PC-3 (cell line): ENCODE data around the gene TAGAP. TPM values are rescaled to one million over a fixed set of nuclear protein-coding genes. Genes with fewer than 3 reads are reported as not detected.

Source experiments
- ATAC-seq: fragments of 200-7000 bp; cut with Tn5 transposase; 2 replicates; pipeline ENCODE4 v1.9.1; 2020; ENCODE audit warnings: mild to moderate bottlenecking, moderate library complexity
- BruUV-seq: library from RNA; stranded (reverse); fragments of 400-500 nt; replicated peaks from 2 replicates; lab custom pipeline; 2021; lab: Mats Ljungman, UMichigan
- CTCF ChIA-PET: fragments of 300-600 bp; sonication (Branson Sonifier 250); formaldehyde crosslinking; loops from one replicate; lab custom pipeline; 2022; ENCODE audit warnings: antibody characterized with exemption; lab: Charles Lee
- POLR2A ChIA-PET: fragments of 300-600 bp; sonication (Branson Sonifier 250); formaldehyde crosslinking; loops from one replicate; lab custom pipeline; 2022; ENCODE audit warnings: antibody characterized with exemption; ENCODE audit not compliant: unreplicated experiment; lab: Charles Lee
- DNase-seq: peaks from one replicate; pipeline ENCODE4 v3.0.0-alpha.2; 2015
- H2AFZ ChIP-seq: fragments of 300-600 bp; sonication (generic); 2 replicates; pipeline ENCODE4 v1.6.0; 2016; ENCODE audit warnings: antibody characterized with exemption, low read length
- H3F3A ChIP-seq: fragments of 300-600 bp; sonication (generic); one replicate; pipeline ENCODE4 v1.6.0; 2017; ENCODE audit warnings: antibody characterized with exemption, low read length, control low read depth, mild to moderate bottlenecking; ENCODE audit not compliant: unreplicated experiment
- H3K27ac ChIP-seq: fragments of 300-600 bp; sonication (generic); 2 replicates; pipeline ENCODE4 v1.5.1; 2016; ENCODE audit warnings: mild to moderate bottlenecking, low read length
- H3K27me3 ChIP-seq: fragments of 300-600 bp; sonication (generic); 2 replicates; pipeline ENCODE4 v1.6.1; 2016; ENCODE audit warnings: low read length, mixed read lengths
- H3K36me3 ChIP-seq: fragments of 300-600 bp; sonication (generic); 2 replicates; pipeline ENCODE4 v1.6.1; 2016; ENCODE audit warnings: low read depth, mixed run types, low read length, mixed read lengths
- H3K4me1 ChIP-seq: fragments of 300-600 bp; sonication (generic); 2 replicates; pipeline ENCODE4 v1.5.1; 2016; ENCODE audit warnings: low read length; ENCODE audit not compliant: insufficient read depth
- H3K4me2 ChIP-seq: fragments of 300-600 bp; sonication (generic); 2 replicates; pipeline ENCODE4 v1.6.0; 2016; ENCODE audit warnings: low read length
- H3K4me3 ChIP-seq: fragments of 300-600 bp; sonication (generic); 2 replicates; pipeline ENCODE4 v1.5.1; 2016; ENCODE audit warnings: mild to moderate bottlenecking, low read length, mixed read lengths
- H3K79me2 ChIP-seq: fragments of 300-600 bp; sonication (generic); 2 replicates; pipeline ENCODE4 v1.6.1; 2017; ENCODE audit warnings: low read length, mixed read lengths
- H3K9ac ChIP-seq: fragments of 300-600 bp; sonication (generic); 2 replicates; pipeline ENCODE4 v1.6.0; 2016; ENCODE audit warnings: mild to moderate bottlenecking, low read length
- H3K9me2 ChIP-seq: fragments of 300-600 bp; sonication (generic); replicated peaks from 2 replicates; pipeline ENCODE4 v1.6.1; 2016; ENCODE audit warnings: mixed run types, low read length, mixed read lengths
- H3K9me3 ChIP-seq: fragments of 300-600 bp; sonication (generic); 2 replicates; pipeline ENCODE4 v1.6.1; 2016; ENCODE audit warnings: low read length, mixed read lengths
- H4K20me1 ChIP-seq: fragments of 300-600 bp; sonication (generic); 2 replicates; pipeline ENCODE4 v1.6.1; 2016; ENCODE audit warnings: low read length, mixed read lengths
- CTCF ChIP-seq: fragments of 300-600 bp; sonication (generic); conservative IDR thresholded peaks from 2 replicates; pipeline ENCODE4 v1.5.1; 2017; ENCODE audit warnings: antibody characterized with exemption, low read depth, mild to moderate bottlenecking, low read length
- EZH2 ChIP-seq: fragments of 300-600 bp; sonication (generic); IDR thresholded peaks from one replicate; pipeline ENCODE4 v1.6.1; 2017; ENCODE audit warnings: antibody characterized with exemption, mild to moderate bottlenecking, low read length; ENCODE audit not compliant: unreplicated experiment
- EZH2phosphoT487 ChIP-seq: fragments of 300-600 bp; sonication (generic); IDR thresholded peaks from 2 replicates; pipeline ENCODE4 v1.6.1; 2018; ENCODE audit warnings: mild to moderate bottlenecking, antibody characterized with exemption, low read length, borderline replicate concordance
- intact Hi-C: fragments of 100-400 bp; cut with micrococcal nuclease; formaldehyde crosslinking; loops from 2 replicates; pipeline ENCODE4 v1.9.0; 2023
- total RNA-seq: library from RNA; depleted of rRNA; stranded (reverse); fragments of >200 nt; gene quantifications from 2 replicates; pipeline ENCODE4 v1.2.3, GENCODE V29; 2014

TAGAP gene
- total RNA-seq, 1 experiment from 2014 or later, result not detected

GRCh38 chr6:159063549-159063948 is 18.8 kb upstream of the TAGAP start:
- CTCF ChIA-PET, result no interaction called here
- ATAC-seq, result no peak
- H3K27me3 ChIP-seq, result peaks cover 98% of the 10 kb centered on the region

GRCh38 chr6:159062976-159063375 is 18.2 kb upstream of the TAGAP start:
- no TSS peak for BruUV-seq
- no peak overlapping the region for H2AFZ ChIP-seq
- no peaks in the 10 kb centered on the region for H3K9me3 ChIP-seq
- H3K79me2 ChIP-seq, result no peaks in the 10 kb centered on the region
- TF ChIP-seq CTCF, result no peak
- TF ChIP-seq EZH2phosphoT487, result no peak
- no peak for TF ChIP-seq EZH2
- H3K27ac ChIP-seq, result no peak overlapping the region
- no peak for DNase-seq
- H3K27me3 ChIP-seq, result peaks cover 95% of the 10 kb centered on the region
- no peaks in the 10 kb centered on the region for H3K4me1 ChIP-seq
- ChIA-PET CTCF (no interaction called here), POLR2A (no interaction called here)
- H3K36me3 ChIP-seq, result no peaks in the 10 kb centered on the region
- H3F3A ChIP-seq, result no peaks in the 10 kb centered on the region
- no peaks in the 10 kb centered on the region for H3K9me2 ChIP-seq
- no peaks in the 10 kb centered on the region for H4K20me1 ChIP-seq
- intact Hi-C loops, result no loop called here
- no peak overlapping the region for H3K4me2 ChIP-seq
- no peak for ATAC-seq
- H3K9ac ChIP-seq, result no peak overlapping the region
- no peak overlapping the region for H3K4me3 ChIP-seq

More at GRCh38 chr6:159063549-159063948, 18.8 kb upstream of the TAGAP start:
- TF ChIP-seq EZH2 (no peak), CTCF (no peak), EZH2phosphoT487 (no peak)
- Histone ChIP-seq H3K9me2 (no peaks in the 10 kb centered on the region), H3F3A (no peaks in the 10 kb centered on the region), H3K9me3 (no peaks in the 10 kb centered on the region), H3K9ac (no peak overlapping the region), H3K27ac (no peak overlapping the region), H3K36me3 (no peaks in the 10 kb centered on the region), H3K4me3 (no peak overlapping the region), H4K20me1 (no peaks in the 10 kb centered on the region), H2AFZ (no peak overlapping the region), H3K79me2 (no peaks in the 10 kb centered on the region), H3K4me2 (no peak overlapping the region), H3K4me1 (no peaks in the 10 kb centered on the region)
- BruUV-seq, result no TSS peak
- POLR2A ChIA-PET, result no interaction called here
- intact Hi-C loops, result no loop called here
- DNase-seq, result no peak

GRCh38 chr6:159062564-159062945 is 17.8 kb upstream of the TAGAP start:
- Histone ChIP-seq H3K4me1 (no peaks in the 10 kb centered on the region), H3K9me3 (no peaks in the 10 kb centered on the region), H2AFZ (no peak overlapping the region), H3K27ac (no peak overlapping the region), H3F3A (no peaks in the 10 kb centered on the region), H3K27me3 (peaks cover 95% of the 10 kb centered on the region), H4K20me1 (no peaks in the 10 kb centered on the region), H3K4me3 (no peak overlapping the region), H3K9ac (no peak overlapping the region), H3K36me3 (no peaks in the 10 kb centered on the region), H3K79me2 (no peaks in the 10 kb centered on the region), H3K4me2 (no peak overlapping the region), H3K9me2 (no peaks in the 10 kb centered on the region)
- DNase-seq (no peak), ATAC-seq (no peak)
- intact Hi-C loops, result no loop called here
- ChIA-PET CTCF (no interaction called here), POLR2A (no interaction called here)
- TF ChIP-seq CTCF (no peak), EZH2phosphoT487 (no peak), EZH2 (no peak)
- BruUV-seq, result no TSS peak
